ENCODE measurements around the gene RTRAF. TPM values are rescaled to one million over a fixed set of nuclear protein-coding genes. Genes with fewer than 3 reads are reported as not detected.

RTRAF gene
- total and polyA plus RNA-seq, 2 of the 8 experiments (the other 6 are each of a cell fraction or from before 2014, with no cell fraction given), result 149 to 359 TPM

DNA sequence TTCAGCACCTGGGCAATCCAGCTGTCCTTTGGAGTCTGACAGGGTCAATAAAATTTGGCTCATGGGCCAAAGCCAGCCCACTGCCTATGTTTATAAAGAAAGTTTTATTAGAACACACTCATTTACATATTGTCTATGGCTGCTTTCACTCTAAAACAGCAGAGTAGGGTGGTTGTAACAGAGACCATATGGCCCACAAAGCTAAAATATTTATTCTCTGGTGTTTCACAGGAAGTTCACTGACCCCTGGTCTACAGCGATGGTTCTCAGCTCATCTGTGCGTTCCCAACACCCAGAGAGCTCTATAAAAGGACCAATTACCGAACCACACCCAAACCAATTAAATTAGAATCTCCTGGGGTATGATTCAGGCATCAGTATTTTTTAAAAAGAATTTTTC, 37.7 kb upstream of the RTRAF start:
- no peak overlapping the region for H2BK15ac ChIP-seq (ENCODE audit: low read length)
- TF ChIP-seq SIRT6 (IDR thresholded peaks at IDR 0.05; ENCODE audit: low read length), result no peak
- no peak for TF ChIP-seq TBP (IDR thresholded peaks at IDR 0.05; ENCODE audit: low read depth, low read length)
- no peak for TF ChIP-seq POLR2A (IDR thresholded peaks at IDR 0.05; ENCODE audit: control extremely low read depth in 1 of 2, low read depth in 2 of 2, low read length in 2 of 2)
- no peak for TF ChIP-seq BACH1 (IDR thresholded peaks at IDR 0.05; ENCODE audit: low read length)
- no peak for TF ChIP-seq KDM1A (IDR thresholded peaks at IDR 0.05; ENCODE audit: borderline replicate concordance, low read length)
- H2BK120ac ChIP-seq (replicated peaks; ENCODE audit: low read depth, low read length), result no peak overlapping the region
- no peak overlapping the region for H3K14ac ChIP-seq (ENCODE audit: insufficient read length)
- no peak overlapping the region for H3K4me3 ChIP-seq (ENCODE audit: extremely low read depth in 1 of 4, insufficient read depth in 2 of 4, low read depth in 3 of 4, low read length in 4 of 4)
- no peaks in the 10 kb centered on the region for H3K27me3 ChIP-seq (replicated peaks in 1 of 4; ENCODE audit: control insufficient read depth in 3 of 4, extremely low read depth in 1 of 4, insufficient read depth in 3 of 4, low read length in 3 of 4)
- DNase-seq (ENCODE audit: low read depth in 1 of 2, low spot score in 2 of 2), result no peak
- no peak for FAIRE-seq
- WGBS, 2 experiments (ENCODE audit: extremely low coverage in 1 of 2, insufficient coverage in 1 of 2, insufficient read length in 1 of 2, insufficient replicate concordance in 2 of 2, low coverage in 1 of 2, low lambda C conversion rate in 2 of 2, missing lambda C conversion rate in 1 of 2), result 67% methylated on average over 3 of the region's 3 CpGs; no CpG with 5 or more reads in 1 of the 2 experiments
- H3K9ac ChIP-seq (replicated peaks in 1 of 4; ENCODE audit: extremely low read depth in 1 of 4, low read depth in 3 of 4, low read length in 3 of 4), result no peak overlapping the region
- no peak overlapping the region for H2BK20ac ChIP-seq (ENCODE audit: low read length)
- no peaks in the 10 kb centered on the region for H3K4me1 ChIP-seq (replicated peaks in 1 of 4; ENCODE audit: control insufficient read depth in 3 of 4, insufficient read depth in 4 of 4, low read length in 3 of 4)
- H3K79me1 ChIP-seq (ENCODE audit: low read depth, low read length), result no peaks in the 10 kb centered on the region
- H3K4ac ChIP-seq (replicated peaks; ENCODE audit: insufficient read length, low read depth, low read length), result no peak overlapping the region
- no peak overlapping the region for H2BK5ac ChIP-seq (ENCODE audit: low read depth, low read length)
- no peaks in the 10 kb centered on the region for H4K20me1 ChIP-seq (replicated peaks in 1 of 2; ENCODE audit: control insufficient read depth in 1 of 2, insufficient read depth in 2 of 2, low read length in 2 of 2)
- H3K4me2 ChIP-seq (ENCODE audit: insufficient read depth in 1 of 2, low read depth in 2 of 2, low read length in 2 of 2), result no peak overlapping the region
- H2BK12ac ChIP-seq (ENCODE audit: low read depth, low read length), result no peak overlapping the region
- no peak overlapping the region for H3K27ac ChIP-seq (ENCODE audit: low read depth, low read length)
- H3K36me3 ChIP-seq (ENCODE audit: control insufficient read depth in 2 of 4, insufficient read depth in 4 of 4, low read length in 3 of 4), result no peaks in the 10 kb centered on the region
- no peak overlapping the region for H3K18ac ChIP-seq (ENCODE audit: extremely low read depth, low read length)
- H4K5ac ChIP-seq (ENCODE audit: insufficient read length, low read depth, low read length), result no peak overlapping the region
- no peaks in the 10 kb centered on the region for H3K23me2 ChIP-seq (ENCODE audit: low read depth, low read length)
- no peak overlapping the region for H2AFZ ChIP-seq (ENCODE audit: low read length)
- no peak overlapping the region for H2AK5ac ChIP-seq (ENCODE audit: low read depth, low read length)
- H3K56ac ChIP-seq (replicated peaks; ENCODE audit: insufficient read length, low read depth, low read length), result no peak overlapping the region
- ChIA-PET CTCF (ENCODE audit: partially characterized antibody) (interaction anchor here (1.3 to 2.3 kb wide), 5 partner anchors 27 to 175 kb away, joined by 3 to 9 read pairs (median 6); no protein-coding TSS in a partner anchor), POLR2A (ENCODE audit: partially characterized antibody) (no interaction called here)
- H4K8ac ChIP-seq (ENCODE audit: extremely low read depth, insufficient read depth, low read length), result no peak overlapping the region
- H4K91ac ChIP-seq (replicated peaks; ENCODE audit: insufficient read length, low read length), result no peak overlapping the region
- no peak overlapping the region for H3K23ac ChIP-seq (ENCODE audit: insufficient read length)
- no peaks in the 10 kb centered on the region for H3K79me2 ChIP-seq (ENCODE audit: control insufficient read depth in 1 of 2, insufficient read depth in 2 of 2, low read length in 2 of 2)
- no peaks in the 10 kb centered on the region for H3K9me3 ChIP-seq (ENCODE audit: insufficient read depth in 2 of 2, low read depth in 1 of 2, low read length in 1 of 2)

Data from H1 (cell line).